ENCODE measurements around the gene RGPD6.
"Not testable (repeated sequence)": the region's sequence is repeated elsewhere in the genome, so short reads cannot be mapped to it uniquely, and the experiment has no call there.

DNA sequence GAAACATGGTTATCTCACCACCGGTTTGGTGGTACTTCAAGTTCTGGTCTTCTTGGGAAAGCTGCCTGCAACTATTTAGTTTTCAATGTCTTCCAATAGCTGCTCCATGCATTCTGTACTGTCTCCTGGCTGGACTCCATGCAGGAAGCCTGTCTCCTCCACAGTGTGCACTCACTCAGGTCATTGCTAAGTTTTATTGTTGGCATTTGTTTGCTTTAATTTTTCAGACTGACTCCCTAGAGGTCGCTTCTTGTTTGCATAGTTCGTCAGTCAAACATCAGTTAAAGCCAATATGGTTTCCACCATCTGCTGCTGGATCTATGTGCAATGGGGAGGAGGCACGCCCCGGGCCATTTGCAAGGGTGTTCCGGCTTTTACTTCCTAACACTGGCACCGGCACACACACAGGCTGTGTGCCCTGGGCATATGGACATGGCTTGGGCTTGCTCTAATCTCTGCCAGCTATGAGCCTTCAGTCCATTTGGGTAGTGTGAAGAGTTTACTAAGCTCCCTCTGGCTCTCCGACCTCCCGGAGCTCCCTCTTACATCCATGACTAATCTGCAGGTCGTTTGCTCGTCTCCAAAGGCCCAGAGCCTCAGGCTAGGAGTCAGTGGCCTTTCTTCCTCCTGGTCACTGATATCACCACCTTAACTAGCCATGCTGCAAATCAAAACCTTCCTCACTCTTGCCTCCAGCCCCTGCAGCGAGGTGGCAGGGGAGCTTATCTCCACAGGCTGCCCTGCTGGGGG lies 2.4 kb upstream of the RGPD6 start:
- TF ChIP-seq, protein P1, sequence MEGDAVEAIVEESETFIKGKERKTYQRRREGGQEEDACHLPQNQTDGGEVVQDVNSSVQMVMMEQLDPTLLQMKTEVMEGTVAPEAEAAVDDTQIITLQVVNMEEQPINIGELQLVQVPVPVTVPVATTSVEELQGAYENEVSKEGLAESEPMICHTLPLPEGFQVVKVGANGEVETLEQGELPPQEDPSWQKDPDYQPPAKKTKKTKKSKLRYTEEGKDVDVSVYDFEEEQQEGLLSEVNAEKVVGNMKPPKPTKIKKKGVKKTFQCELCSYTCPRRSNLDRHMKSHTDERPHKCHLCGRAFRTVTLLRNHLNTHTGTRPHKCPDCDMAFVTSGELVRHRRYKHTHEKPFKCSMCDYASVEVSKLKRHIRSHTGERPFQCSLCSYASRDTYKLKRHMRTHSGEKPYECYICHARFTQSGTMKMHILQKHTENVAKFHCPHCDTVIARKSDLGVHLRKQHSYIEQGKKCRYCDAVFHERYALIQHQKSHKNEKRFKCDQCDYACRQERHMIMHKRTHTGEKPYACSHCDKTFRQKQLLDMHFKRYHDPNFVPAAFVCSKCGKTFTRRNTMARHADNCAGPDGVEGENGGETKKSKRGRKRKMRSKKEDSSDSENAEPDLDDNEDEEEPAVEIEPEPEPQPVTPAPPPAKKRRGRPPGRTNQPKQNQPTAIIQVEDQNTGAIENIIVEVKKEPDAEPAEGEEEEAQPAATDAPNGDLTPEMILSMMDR (IDR thresholded peaks at IDR 0.05), result not testable (repeated sequence)
- not testable (repeated sequence) for TF ChIP-seq POLR2A (IDR thresholded peaks at IDR 0.05)

All from thyroid gland (tissue), 4 donors.